GM19025 (cell line): ENCODE measurements around the gene KLHDC7A.
"Not testable (repeated sequence)": the region's sequence is repeated elsewhere in the genome, so short reads cannot be mapped to it uniquely, and the experiment has no call there.

Source experiments
- ATAC-seq: cut with Tn5 transposase; IDR thresholded peaks from one replicate; pipeline ENCODE4 v1.9.1; 2021; ENCODE audit warnings: mild to moderate bottlenecking, low read depth, moderate library complexity; ENCODE audit not compliant: unreplicated experiment

The KLHDC7A gene

GRCh38 chr1:18480315-18481189 lies at the start of gene KLHDC7A:
Gene KLHDC7A (plus strand): TSS chr1:18480930. CDS start chr1:18480982, 52 bp downstream.
- ATAC-seq = no peak

- no peak for ATAC-seq
Measured at GRCh38 chr1:18434041-18434440, 46.7 kb upstream of the KLHDC7A start.

- ATAC-seq = no peak
Measured at GRCh38 chr1:18440385-18441226, 40.1 kb upstream of the KLHDC7A start.

GRCh38 chr1:18443587-18444520 lies 36.9 kb upstream of the KLHDC7A start:
- ATAC-seq = no peak

GRCh38 chr1:18444563-18444962 lies 36.2 kb upstream of the KLHDC7A start:
- no peak for ATAC-seq

- no peak for ATAC-seq
Measured at GRCh38 chr1:18446751-18447150, 34.0 kb upstream of the KLHDC7A start.

GRCh38 chr1:18447509-18448220 lies 33.1 kb upstream of the KLHDC7A start:
- ATAC-seq = no peak

- ATAC-seq = no peak
Measured at GRCh38 chr1:18448889-18449288, 31.8 kb upstream of the KLHDC7A start.

GRCh38 chr1:18452550-18452949 lies 28.2 kb upstream of the KLHDC7A start:
- no peak for ATAC-seq

GRCh38 chr1:18458133-18459092 lies 22.3 kb upstream of the KLHDC7A start:
- no peak for ATAC-seq

- ATAC-seq = no peak
Measured at GRCh38 chr1:18461656-18462055, 19.1 kb upstream of the KLHDC7A start.

GRCh38 chr1:18462517-18462916 lies 18.2 kb upstream of the KLHDC7A start:
- not testable (repeated sequence) for ATAC-seq

GRCh38 chr1:18463063-18463462 lies 17.7 kb upstream of the KLHDC7A start:
- no peak for ATAC-seq

GRCh38 chr1:18463984-18464664 lies 16.6 kb upstream of the KLHDC7A start:
- ATAC-seq = no peak

- ATAC-seq = no peak
Measured at GRCh38 chr1:18464665-18465050, 16.1 kb upstream of the KLHDC7A start.

GRCh38 chr1:18466676-18467075 lies 14.1 kb upstream of the KLHDC7A start:
- no peak for ATAC-seq

- ATAC-seq = no peak
Measured at GRCh38 chr1:18468570-18468969, 12.2 kb upstream of the KLHDC7A start.

- no peak for ATAC-seq
Measured at GRCh38 chr1:18469514-18469913, 11.2 kb upstream of the KLHDC7A start.
